ENCODE measurements around the gene CRYBB1.

The CRYBB1 gene

DNA sequence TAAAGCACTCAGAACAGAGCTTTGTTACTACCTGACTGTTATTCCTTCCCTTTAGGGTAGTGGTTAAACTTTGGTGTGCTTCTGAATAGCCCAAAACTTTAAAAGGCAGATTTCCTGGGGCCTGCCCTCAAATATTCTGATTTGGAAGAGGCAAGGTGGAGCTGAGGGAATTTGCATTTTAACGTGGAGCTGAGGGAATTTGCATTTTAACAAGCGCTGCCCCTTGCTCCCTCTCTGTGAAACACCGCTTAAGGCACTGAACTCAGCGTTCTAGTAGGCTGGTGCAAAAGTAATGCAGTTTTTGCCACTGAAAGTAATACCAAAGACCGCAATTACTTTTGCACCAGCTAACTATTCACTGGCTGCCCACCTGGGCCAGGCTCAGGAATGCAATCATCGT is 62.9 kb downstream of the CRYBB1 start:
- Histone ChIP-seq H3K4me1 (ENCODE audit: control insufficient read depth, insufficient read depth, low read length) (peaks cover 13% of the 10 kb centered on the region), H3K9me3 (ENCODE audit: control insufficient read depth, insufficient read depth, low read length) (no peaks in the 10 kb centered on the region), H3K27ac (ENCODE audit: low read length) (no peak overlapping the region), H3K36me3 (ENCODE audit: control insufficient read depth, insufficient read depth, low read length) (no peaks in the 10 kb centered on the region), H3K27me3 (ENCODE audit: control insufficient read depth, insufficient read depth, low read length) (no peaks in the 10 kb centered on the region), H3K4me3 (ENCODE audit: low read length) (no peak overlapping the region)
- peak; percentile 41 for DNase-seq (ENCODE audit: low read depth, low spot score)
- no CpG with 5 or more reads among the region's 6 CpGs for WGBS (ENCODE audit: insufficient coverage, insufficient read length)

DNA sequence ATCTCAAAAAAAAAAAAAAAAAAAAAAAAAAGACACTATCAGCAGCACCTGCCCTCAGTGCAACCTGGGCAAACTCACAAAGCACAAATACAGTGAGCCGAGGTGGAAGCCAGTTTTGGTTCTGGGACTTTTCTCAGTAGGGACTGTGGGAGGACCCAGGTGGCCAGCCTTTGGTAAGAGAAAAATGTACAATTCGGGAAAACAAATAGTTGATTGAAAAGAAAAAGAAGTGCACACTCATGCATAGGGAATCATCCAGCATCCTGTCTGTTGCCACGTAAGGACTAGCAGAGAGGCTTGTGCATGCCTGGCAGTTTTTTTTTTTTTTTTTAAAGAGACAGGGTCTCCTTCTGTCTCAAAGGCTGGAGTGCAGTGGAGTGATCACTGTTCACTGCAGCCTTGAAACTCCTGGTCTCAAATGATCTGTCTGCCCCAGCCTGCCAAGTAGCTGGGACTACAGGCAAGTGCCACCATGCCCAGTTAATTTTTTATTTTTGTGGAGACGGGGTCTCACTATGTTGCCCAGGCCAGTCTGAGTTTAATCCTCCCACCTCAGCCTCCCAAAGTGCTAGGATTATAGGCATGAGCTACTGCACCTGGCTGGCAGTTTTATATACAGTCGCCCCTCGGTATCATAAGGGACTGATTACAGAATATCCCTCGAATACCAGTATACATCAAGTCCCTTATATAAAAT is 64.6 kb downstream of the CRYBB1 start:
- H3K36me3 ChIP-seq (ENCODE audit: control insufficient read depth, insufficient read depth, low read length) = no peaks in the 10 kb centered on the region
- no peaks in the 10 kb centered on the region for H3K27me3 ChIP-seq (ENCODE audit: control insufficient read depth, insufficient read depth, low read length)
- no peak for DNase-seq (ENCODE audit: low read depth, low spot score)
- peaks cover 13% of the 10 kb centered on the region for H3K4me1 ChIP-seq (ENCODE audit: control insufficient read depth, insufficient read depth, low read length)
- no peak overlapping the region for H3K27ac ChIP-seq (ENCODE audit: low read length)
- no CpG with 5 or more reads among the region's 7 CpGs for WGBS (ENCODE audit: insufficient coverage, insufficient read length)
- H3K4me3 ChIP-seq (ENCODE audit: low read length) = no peak overlapping the region
- no peaks in the 10 kb centered on the region for H3K9me3 ChIP-seq (ENCODE audit: control insufficient read depth, insufficient read depth, low read length)

DNA sequence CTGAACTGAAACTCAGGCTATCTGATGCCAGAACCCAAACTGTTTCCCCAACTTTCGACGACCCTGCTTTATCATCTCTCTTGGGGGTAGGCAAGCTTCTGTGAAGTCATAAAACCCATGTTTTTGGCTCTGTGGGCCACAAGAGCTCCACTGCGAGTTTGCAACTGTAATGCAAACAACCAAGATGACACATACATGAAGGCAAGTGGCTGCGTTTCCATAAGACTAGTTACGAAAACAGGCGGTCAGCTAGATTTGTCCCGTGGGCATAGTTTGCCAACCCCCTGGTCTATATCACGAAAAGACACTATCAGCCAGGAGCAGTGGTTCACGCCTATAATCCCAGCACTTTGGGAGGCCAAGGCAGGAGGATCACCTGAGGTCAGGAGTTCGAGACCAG is 65.4 kb downstream of the CRYBB1 start:
- Histone ChIP-seq H3K9me3 (ENCODE audit: control insufficient read depth, insufficient read depth, low read length) (no peaks in the 10 kb centered on the region), H3K27ac (ENCODE audit: low read length) (no peak overlapping the region), H3K4me1 (ENCODE audit: control insufficient read depth, insufficient read depth, low read length) (peaks cover 13% of the 10 kb centered on the region)

DNA sequence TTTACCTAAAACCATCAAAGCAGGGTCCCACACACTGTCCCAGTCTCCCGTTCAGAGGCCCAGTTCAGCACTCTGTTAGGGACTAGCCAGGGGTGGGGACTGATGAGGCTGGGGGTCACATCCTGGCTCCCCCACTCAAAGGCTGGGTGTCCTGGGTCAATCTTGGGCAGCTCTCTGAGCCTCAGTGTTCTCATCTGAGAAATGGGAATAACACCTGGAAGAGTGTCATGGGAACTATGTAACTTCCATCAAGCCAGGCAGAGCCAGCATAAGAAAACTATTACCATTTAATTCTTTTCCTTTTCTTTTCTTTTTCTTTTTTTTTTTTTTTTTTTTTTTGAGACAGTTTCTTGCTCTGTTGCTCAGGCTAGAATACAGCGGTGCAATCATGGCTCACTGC is 66.3 kb downstream of the CRYBB1 start:
- WGBS (ENCODE audit: insufficient coverage, insufficient read length) = no CpG with 5 or more reads among the region's 2 CpGs
- Histone ChIP-seq H3K9me3 (ENCODE audit: control insufficient read depth, insufficient read depth, low read length) (no peaks in the 10 kb centered on the region), H3K27me3 (ENCODE audit: control insufficient read depth, insufficient read depth, low read length) (no peaks in the 10 kb centered on the region), H3K4me1 (ENCODE audit: control insufficient read depth, insufficient read depth, low read length) (peaks cover 13% of the 10 kb centered on the region), H3K4me3 (ENCODE audit: low read length) (no peak overlapping the region), H3K27ac (ENCODE audit: low read length) (no peak overlapping the region), H3K36me3 (ENCODE audit: control insufficient read depth, insufficient read depth, low read length) (no peaks in the 10 kb centered on the region)
- DNase-seq (ENCODE audit: low read depth, low spot score) = no peak

More for the DNA sequence above, 65.4 kb downstream of the CRYBB1 start:
- no CpG with 5 or more reads among the region's 10 CpGs for WGBS (ENCODE audit: insufficient coverage, insufficient read length)
- no peak for DNase-seq (ENCODE audit: low read depth, low spot score)
- Histone ChIP-seq H3K27me3 (ENCODE audit: control insufficient read depth, insufficient read depth, low read length) (no peaks in the 10 kb centered on the region), H3K36me3 (ENCODE audit: control insufficient read depth, insufficient read depth, low read length) (no peaks in the 10 kb centered on the region), H3K4me3 (ENCODE audit: low read length) (no peak overlapping the region)

DNA sequence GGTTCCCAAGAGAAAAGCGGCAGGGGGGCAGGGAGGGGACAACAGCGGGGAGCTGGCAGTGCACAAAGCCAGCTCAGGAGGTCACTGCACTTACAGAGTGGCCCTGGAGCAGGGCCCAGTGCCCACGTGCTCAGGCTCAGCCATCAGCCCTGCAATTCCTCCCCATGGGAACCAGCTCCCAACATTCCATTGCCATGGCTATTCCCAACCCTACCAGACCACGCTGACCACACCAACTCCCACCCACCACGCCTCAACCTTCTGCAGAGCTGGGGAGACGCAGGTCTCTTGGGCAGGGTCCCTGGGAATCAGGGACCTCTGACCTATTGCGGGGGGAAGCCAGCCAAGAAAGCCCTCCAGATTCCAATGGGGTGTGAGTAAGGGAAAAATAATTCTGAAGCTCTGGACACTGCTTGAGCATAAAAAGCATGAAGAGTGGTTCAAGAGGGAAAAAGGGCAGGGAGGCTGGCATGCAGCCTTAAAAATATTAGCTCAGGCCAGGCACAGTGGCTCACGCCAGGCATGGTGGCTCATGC is 67.3 kb downstream of the CRYBB1 start:
- Histone ChIP-seq H3K36me3 (ENCODE audit: control insufficient read depth, insufficient read depth, low read length) (no peaks in the 10 kb centered on the region), H3K9me3 (ENCODE audit: control insufficient read depth, insufficient read depth, low read length) (no peaks in the 10 kb centered on the region), H3K4me1 (ENCODE audit: control insufficient read depth, insufficient read depth, low read length) (peaks cover 12% of the 10 kb centered on the region), H3K27me3 (ENCODE audit: control insufficient read depth, insufficient read depth, low read length) (no peaks in the 10 kb centered on the region), H3K27ac (ENCODE audit: low read length) (no peak overlapping the region), H3K4me3 (ENCODE audit: low read length) (no peak overlapping the region)
- no peak for DNase-seq (ENCODE audit: low read depth, low spot score)
- no CpG with 5 or more reads among the region's 8 CpGs for WGBS (ENCODE audit: insufficient coverage, insufficient read length)

DNA sequence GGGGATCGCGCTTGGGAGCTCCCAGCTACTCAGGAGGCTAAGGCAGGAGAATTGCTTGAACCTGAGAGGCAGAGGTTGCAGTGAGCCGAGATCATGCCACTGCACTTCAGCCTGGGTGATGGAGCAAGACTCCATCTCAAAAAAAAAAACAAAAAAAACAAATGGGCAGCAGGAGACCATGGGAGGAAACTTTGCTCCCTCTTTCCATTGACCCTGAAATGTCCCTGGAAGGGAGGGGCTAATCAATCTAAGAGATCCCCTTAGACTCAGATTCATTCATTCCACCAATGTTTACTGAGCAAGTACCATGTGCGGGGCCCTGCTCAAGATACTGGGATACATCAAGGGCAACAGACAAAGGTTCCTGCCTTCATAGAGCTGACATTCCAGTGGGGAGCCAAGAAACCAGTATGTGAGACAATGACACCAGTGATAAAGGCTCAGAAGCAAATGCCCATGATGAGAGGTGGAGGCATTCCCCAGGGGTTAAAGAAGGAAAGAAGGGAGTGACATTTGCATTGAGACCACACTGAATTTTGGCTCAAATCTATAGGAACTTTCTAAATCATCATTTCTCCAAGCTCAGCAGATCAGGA is 67.8 kb downstream of the CRYBB1 start:
- no peaks in the 10 kb centered on the region for H3K36me3 ChIP-seq (ENCODE audit: control insufficient read depth, insufficient read depth, low read length)
- no peak for DNase-seq (ENCODE audit: low read depth, low spot score)
- H3K27ac ChIP-seq (ENCODE audit: low read length) = no peak overlapping the region
- H3K27me3 ChIP-seq (ENCODE audit: control insufficient read depth, insufficient read depth, low read length) = no peaks in the 10 kb centered on the region
- H3K4me3 ChIP-seq (ENCODE audit: low read length) = no peak overlapping the region
- WGBS (ENCODE audit: insufficient coverage, insufficient read length) = no CpG with 5 or more reads among the region's 4 CpGs
- no peaks in the 10 kb centered on the region for H3K9me3 ChIP-seq (ENCODE audit: control insufficient read depth, insufficient read depth, low read length)
- peaks cover 6% of the 10 kb centered on the region for H3K4me1 ChIP-seq (ENCODE audit: control insufficient read depth, insufficient read depth, low read length)

Data from iPS DF 6.9 (cell line).